IPS-11a (cell line): ENCODE data around the gene VPS33B.
"Not testable (repeated sequence)": the region's sequence is repeated elsewhere in the genome, so short reads cannot be mapped to it uniquely, and the experiment has no call there.

Source experiments
- H3K4me3 ChIP-seq: one replicate; pipeline ENCODE4 v1.5.1; 2013; ENCODE audit warnings: low read depth, low read length, control low read depth

Gene VPS33B

DNA sequence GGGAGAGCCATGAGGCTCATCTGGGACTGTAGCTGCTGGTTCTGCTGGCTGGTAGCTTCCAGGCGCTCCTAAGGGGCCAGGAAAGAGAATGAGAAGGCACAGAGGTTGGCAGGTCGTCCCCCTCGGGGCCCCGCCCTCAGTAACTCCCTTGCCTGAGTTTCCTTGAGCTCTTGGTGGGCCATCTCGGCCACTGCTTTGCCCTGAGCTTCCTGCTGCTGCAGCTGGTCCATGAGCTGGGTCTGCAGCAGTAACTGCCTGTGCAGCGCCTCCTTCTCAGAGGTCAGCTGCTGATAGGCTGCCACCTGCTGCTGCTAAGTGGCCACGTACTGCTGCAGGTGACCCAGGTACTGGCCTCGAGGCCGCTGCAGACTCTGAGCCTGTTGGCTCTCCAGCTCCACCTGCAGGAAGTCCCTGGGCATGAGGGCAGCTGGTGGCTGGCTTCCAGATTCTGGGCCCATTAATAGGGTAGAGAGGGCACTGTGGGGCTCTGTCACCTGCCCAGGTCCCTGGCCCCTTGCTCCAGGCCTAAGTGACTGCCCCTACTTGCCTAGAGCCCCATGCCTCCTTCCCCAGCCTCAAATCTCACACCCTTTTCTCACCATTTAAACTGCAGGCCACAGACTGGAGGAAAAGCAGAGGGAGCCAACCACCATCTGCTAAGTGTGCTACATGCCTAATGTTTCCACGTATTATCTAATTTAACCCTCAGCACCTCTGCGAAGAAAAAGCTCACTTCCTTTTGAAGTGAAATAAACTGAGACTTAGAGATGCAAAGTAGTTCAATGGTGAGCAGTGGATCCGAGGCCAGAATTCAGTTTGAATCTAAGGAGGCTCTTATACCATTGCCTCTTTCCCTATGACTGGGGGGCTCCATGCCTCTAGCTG lies 10.8 kb upstream of the VPS33B start:
- no peak overlapping the region for H3K4me3 ChIP-seq

DNA sequence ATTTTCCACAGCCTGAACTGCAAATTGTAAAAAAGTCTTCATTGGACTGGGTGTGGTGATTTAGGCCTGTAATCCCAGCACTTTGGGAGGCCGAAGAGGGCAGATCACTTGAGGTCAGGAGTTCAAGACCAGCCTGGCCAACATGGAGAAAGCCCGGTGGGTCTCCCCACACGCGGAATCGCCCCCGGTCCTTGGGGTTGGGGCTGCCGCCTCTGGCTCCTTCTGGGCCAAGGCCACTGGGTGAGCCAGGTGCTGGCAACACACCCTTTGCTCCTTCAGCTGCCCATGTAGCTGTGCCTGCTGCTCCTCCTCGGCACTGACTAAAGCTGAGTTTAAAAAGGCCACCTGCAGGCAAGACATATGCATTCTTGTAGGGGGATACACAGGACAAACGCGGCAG lies 9.4 kb upstream of the VPS33B start:
- H3K4me3 ChIP-seq: no peak overlapping the region

- H3K4me3 ChIP-seq: no peak overlapping the region
These were observed 5.3 kb upstream of the VPS33B start for GRCh38 chr15:91027677-91028076.

GRCh38 chr15:91023720-91024119 lies 1.3 kb upstream of the VPS33B start:
- H3K4me3 ChIP-seq: no peak overlapping the region

DNA sequence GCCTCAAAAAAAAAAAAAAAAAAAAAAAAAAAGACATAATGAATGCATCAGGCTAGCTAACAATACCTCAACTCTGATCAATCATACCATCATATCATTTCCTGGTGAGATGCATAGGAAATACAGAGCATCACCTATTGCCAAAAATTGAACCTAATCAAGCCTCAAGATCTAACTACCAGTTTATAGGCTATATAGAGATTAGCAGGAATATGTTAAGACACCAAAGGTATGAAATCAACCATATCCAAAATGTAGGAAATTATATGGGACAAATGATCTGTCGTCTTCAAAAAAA lies 387 bp upstream of the VPS33B start:
- peak overlapping the region; percentile 97 for H3K4me3 ChIP-seq

- H3K4me3 ChIP-seq: peak overlapping the region; percentile 97
These were observed 799 bp downstream of the VPS33B start for GRCh38 chr15:91021516-91022074.

DNA sequence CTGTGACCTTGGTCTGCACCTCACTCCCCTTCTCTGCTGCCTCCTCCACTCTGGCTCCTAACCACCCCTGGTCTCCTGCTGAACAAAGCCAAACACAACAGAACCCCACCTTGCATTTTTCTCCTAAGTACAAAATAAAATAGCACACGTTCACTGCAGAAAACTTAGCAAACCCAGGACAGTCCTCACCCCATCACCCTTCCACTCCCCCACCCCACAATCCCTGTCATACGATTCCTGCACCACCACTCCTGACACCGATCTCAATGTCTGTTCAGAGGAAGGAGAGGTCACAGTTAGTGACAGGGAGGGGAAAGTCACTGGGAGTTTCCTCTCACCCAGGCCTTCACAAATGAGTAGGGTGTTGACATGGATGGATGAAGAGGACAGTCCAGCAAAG lies 4.2 kb downstream of the VPS33B start:
- no peak overlapping the region for H3K4me3 ChIP-seq

GRCh38 chr15:91017716-91018115 lies 4.7 kb downstream of the VPS33B start:
- no peak overlapping the region for H3K4me3 ChIP-seq

GRCh38 chr15:91013701-91014100 lies 8.7 kb downstream of the VPS33B start:
- H3K4me3 ChIP-seq: not testable (repeated sequence)

- H3K4me3 ChIP-seq: no peak overlapping the region
These were observed 15.1 kb downstream of the VPS33B start for GRCh38 chr15:91007266-91007665.

DNA sequence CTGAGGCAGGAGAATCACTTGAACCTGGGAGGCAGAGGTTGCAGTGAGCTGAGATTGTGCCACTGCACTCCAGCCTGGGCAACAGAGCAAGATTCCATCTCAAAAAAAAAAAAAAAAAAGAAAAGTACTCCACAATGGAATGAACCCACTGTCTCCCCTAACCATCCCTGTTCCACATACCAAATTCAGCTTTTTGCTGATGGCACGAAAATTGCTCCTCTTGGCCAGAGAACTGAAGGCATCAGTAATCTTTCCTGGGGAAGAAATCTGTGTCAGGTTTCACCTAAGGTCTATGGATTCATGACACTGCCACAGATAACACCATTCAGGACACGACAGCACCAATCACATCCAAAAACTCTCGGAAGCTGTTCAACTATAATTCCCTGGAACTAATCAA lies 21.2 kb downstream of the VPS33B start:
- H3K4me3 ChIP-seq: no peak overlapping the region

DNA sequence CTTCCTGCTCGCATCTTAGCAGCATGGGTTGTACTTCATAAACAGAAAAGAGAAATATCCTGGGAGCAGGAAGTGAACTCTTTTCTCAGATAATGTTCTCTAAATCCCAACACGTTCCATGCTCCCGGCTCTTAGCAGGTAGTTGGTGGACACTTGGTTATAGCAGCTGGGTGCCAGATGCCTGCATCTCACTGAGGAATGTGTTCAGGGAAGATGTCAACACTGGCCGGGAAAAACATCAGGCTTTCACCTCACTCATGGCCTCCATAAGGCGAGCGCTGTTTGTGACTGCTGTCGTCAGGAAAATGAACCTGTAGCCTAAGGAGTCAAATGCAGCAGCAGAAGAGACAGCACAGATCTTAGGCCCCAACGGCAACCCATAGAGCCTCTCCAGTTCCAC lies 23.7 kb downstream of the VPS33B start:
- H3K4me3 ChIP-seq: no peak overlapping the region

- peak within 1 kb of the TSS; percentile 95 for H3K4me3 ChIP-seq
These were observed 27.7 kb downstream of the VPS33B start, which contains the start of gene PRC1 for GRCh38 chr15:90994417-90995311. TSS of gene PRC1 (minus strand) at chr15:90994535. CDS start at chr15:90994417, 118 bp downstream.

- peak overlapping the region; percentile 95 for H3K4me3 ChIP-seq
These were observed 28.4 kb downstream of the VPS33B start for GRCh38 chr15:90994059-90994416.

- no peak overlapping the region for H3K4me3 ChIP-seq
These were observed 30.7 kb downstream of the VPS33B start for GRCh38 chr15:90991587-90992285.

DNA sequence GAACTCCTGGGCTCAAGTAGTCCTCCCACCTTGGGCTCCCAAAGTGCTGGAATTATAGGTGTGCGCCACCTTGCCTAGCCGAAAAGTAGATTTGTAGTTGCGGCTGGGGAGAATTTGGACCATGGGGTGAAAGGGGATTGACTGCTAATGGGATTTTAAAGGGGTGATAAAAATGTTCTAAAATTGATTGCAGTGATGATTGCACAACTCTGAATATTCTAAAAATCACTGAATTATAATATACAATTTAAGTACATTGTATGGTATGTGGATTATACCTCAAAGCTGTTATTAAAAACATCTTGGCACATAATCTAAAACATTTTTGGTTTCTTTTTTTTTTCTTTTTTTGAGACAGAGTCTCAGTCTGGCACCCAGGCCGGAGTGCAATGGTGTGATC lies 31.9 kb downstream of the VPS33B start:
- no peak overlapping the region for H3K4me3 ChIP-seq

DNA sequence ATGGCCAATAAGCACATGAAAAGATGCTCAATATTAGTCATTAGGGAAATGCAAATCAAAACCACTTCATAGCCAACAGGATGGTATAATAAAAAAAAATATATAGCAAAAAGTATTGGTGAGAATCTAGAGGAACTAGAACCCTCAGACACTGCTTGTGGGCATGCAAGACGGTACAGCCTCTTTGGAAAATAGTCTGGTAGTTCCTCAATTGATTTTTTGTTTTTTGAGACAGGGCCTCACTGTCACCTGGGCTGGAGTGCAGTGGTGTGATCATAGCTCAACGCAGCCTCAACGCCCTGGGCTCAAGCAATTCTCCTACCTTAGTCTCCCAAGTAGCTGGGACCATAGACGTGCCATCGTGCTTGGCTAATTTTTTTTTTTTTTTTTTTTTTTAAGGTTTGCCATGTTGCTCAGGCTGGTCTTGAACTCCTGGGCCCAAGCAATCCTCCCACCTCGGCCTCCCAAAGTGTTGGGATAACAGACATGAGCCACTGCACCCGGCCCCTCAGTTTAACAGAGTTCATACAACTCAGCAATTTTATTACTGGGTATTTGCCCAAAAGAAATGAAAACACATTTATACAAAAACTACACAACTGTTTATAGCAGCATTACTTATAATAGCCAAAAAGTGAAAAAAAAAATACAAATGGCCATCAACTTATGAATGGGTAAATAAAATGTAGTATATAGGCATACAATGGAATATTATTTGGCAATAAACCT lies 33.2 kb downstream of the VPS33B start:
- H3K4me3 ChIP-seq: no peak overlapping the region

- H3K4me3 ChIP-seq: no peak overlapping the region
These were observed 34.1 kb downstream of the VPS33B start for GRCh38 chr15:90988296-90988695.

GRCh38 chr15:90987561-90988141 lies 34.7 kb downstream of the VPS33B start:
- H3K4me3 ChIP-seq: no peak overlapping the region
